Fibroblast of skin of scalp (primary cell): ENCODE data around the gene PPP1R27.

Experiments used
- DNase-seq: peaks from one replicate; pipeline ENCODE4 v3.0.0-alpha.2; 2013

Gene PPP1R27

GRCh38 chr17:81819708-81820107 is 15.1 kb downstream of the PPP1R27 start:
- no peak for DNase-seq

DNA sequence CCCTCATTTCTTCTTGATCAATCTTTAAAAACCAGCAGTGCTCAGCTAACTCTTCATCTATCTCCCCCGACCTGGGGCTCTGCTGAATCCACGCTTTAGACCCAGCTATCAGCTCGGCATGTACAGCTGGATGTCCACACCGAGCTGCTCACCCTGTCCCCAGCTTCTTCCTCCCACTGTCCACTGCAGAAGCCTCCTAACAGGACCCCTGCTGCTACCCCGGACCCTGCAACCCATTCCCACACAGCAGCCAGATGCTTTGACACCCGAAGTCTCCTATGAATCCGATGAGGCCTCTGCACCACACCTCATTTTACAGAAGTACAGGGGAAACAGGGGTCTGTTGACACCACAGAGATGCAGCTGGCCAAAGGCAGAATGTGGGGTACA is 17.1 kb downstream of the PPP1R27 start:
- no peak for DNase-seq

DNA sequence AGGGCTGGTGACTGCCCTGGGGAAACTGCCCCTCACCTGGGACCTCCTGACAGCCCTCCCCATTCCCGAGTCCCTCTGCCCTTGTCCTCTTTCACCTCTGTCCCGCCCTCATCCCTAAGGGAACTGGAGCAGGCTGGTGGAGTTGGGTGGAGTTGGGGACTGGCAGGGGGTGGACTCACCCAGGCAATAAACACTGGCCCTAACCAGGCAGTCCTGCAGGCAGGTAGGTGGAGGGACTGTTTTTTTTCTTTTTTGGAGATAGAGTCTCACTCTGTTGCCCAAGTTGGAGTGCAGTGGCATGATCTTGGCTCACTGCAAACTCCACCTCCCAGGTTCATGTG is 19.2 kb downstream of the PPP1R27 start:
- no peak for DNase-seq

DNA sequence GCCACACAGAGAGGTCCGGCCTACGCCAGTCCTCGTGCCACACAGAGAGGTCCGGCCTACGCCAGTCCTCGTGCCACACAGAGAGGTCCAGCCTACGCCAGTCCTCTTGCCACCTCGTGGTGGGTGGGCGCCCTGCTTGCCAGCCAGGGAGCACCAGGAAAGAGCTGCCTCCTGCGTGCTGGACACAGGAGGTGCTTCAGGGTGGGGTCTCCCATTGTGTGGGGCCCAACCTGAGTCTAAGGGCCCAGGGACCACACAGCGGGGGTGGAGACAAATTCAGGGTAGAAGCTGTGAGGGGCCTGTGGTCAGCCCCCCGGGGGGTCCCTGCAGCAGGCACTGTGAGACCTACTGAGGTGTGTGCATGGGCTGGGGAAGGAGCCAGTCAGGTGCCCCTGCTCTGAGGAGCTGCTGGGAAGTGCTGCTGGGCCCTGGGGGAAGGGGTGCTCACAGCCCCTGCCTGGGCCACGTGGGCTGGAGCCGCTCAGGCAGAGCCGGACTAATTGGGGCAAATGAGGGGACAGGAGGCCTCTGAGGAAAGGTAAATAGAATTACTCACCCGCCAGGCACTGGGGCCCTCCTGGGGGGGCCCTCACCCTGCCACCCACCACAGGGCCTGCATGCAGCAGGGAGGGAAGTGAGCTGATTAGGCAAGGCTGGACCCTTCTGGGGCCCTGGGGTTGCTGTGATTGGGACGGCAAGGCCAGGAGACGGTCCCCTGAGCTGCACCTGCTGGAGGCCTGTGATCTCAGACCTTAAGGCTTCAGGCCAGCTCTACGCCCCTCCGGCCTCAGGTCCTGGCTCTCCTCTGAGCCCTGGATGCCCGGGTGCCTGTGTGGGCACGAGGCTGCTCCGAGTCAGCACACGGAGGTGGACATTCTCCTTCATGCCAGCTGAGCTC is 19.9 kb downstream of the PPP1R27 start:
- no peak for DNase-seq

GRCh38 chr17:81813861-81814683 is 20.8 kb downstream of the PPP1R27 start:
- no peak for DNase-seq

DNA sequence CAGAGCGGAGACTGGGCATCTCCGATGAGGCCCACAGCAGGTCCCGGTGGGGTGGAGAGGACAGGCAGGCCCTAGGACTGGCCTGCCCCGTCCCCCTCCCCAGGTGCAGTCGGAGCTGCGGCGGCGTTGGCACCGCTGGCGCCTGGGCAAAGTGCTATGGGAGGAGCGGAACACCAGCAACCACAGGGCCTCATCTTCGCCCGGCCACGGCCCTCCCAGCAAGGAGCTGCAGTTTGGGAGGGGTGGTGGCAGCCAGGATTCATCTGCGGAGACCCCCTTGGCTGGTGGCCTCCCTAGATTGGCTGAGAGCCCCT is 21.5 kb downstream of the PPP1R27 start:
- no peak for DNase-seq

- no peak for DNase-seq
Observed at GRCh38 chr17:81812571-81813370, 22.1 kb downstream of the PPP1R27 start.

DNA sequence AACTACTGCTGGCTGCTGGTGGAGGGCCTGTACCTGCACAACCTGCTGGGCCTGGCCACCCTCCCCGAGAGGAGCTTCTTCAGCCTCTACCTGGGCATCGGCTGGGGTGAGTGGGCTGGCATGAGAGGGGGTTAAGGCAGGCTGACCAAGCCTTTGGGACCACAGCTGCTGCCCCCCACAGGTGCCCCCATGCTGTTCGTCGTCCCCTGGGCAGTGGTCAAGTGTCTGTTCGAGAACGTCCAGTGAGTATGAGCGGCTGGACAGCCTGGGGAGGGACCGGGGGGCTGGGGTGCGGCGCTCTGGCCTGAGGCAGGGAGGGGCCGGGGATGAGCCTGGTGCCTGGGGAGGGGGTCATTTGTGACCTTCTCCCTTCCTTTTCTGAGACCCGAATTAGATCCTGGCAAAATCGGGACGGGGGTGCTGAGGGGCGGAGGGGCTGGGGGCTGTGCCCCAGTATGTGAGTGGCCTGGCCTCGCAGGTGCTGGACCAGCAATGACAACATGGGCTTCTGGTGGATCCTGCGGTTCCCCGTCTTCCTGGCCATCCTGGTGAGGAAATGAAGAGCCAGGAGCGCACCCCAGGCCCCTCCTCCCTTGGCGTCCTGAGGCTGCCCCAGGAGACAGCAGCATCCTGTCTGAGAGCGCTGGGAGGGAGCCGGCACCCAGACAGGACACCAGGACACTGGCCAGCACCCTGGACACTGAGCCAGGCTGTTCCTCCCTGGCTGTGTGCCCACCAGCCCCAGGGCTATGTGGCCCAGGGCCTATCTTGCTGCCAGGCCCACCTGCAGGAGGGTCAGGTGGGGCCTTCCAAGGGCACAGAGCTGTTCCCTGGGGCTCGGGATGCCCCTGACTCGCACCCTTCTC is 22.9 kb downstream of the PPP1R27 start:
- no peak for DNase-seq

GRCh38 chr17:81810892-81811704 is 23.8 kb downstream of the PPP1R27 start:
- DNase-seq: no peak

DNA sequence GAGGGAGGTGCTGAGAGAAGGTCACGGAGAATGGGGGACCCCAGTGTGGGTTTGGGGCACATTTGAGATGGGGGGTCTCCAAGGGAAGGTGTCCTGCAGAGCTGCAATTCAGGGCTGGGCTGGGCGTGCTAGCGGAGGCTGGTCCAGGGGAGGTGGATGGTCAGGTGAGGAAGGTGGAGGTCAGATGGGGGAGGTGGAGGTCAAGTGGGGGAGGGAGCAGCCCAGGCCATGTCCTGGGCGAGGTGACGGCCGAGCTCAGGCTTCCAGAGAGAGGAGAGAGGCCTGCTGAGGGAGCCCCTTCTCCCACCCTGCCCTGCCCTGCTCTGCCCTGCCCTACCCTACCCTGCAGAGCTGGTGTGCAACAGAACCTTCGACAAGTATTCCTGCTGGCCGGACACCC is 24.4 kb downstream of the PPP1R27 start:
- no peak for DNase-seq

DNA sequence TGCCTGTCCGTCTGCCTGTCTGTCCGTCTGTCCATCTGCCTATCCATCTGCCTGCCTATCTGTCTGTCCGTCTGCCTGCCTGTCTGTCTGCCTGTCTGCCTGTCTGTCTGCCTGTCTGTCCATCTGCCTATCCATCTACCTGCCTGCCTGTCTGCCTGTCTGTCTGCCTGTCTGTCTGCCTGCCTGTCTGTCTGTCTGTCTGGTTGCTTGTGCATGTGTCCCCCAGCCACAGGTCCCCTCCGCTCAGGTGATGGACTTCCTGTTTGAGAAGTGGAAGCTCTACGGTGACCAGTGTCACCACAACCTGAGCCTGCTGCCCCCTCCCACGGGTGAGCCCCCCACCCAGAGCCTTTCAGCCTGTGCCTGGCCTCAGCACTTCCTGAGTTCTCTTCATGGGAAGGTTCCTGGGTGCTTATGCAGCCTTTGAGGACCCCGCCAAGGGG is 25.3 kb downstream of the PPP1R27 start:
- no peak for DNase-seq

- no peak for DNase-seq
Observed at GRCh38 chr17:81808778-81809555, 25.9 kb downstream of the PPP1R27 start.

GRCh38 chr17:81807839-81808238 is 27.0 kb downstream of the PPP1R27 start:
- no peak for DNase-seq

DNA sequence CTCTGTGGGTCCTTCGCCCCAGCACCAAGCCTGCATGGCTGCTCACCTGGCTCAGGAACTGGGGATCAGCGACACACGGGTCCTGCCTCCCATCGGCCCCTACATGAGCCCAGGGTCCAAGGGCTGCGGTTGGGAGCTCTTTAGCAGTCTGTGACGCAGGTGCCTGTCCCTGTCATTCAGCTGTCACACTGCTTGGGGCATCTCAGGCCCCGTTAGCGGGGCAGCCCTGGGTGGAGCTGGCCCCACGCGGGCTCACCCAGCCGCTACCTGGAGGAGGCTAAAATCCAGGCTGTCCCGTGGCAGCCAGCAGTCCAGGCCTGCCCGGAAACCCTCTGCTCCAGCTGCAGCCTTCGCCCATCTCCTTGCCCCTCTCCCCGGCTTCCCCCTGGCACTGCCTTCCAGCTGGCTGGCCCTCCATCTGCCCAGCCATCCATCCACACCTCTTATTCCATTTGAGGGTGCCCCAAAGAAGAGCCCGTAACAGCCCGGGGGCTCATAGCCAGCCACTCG is 27.6 kb downstream of the PPP1R27 start:
- no peak for DNase-seq

GRCh38 chr17:81806461-81807209 is 28.2 kb downstream of the PPP1R27 start:
- DNase-seq: no peak

DNA sequence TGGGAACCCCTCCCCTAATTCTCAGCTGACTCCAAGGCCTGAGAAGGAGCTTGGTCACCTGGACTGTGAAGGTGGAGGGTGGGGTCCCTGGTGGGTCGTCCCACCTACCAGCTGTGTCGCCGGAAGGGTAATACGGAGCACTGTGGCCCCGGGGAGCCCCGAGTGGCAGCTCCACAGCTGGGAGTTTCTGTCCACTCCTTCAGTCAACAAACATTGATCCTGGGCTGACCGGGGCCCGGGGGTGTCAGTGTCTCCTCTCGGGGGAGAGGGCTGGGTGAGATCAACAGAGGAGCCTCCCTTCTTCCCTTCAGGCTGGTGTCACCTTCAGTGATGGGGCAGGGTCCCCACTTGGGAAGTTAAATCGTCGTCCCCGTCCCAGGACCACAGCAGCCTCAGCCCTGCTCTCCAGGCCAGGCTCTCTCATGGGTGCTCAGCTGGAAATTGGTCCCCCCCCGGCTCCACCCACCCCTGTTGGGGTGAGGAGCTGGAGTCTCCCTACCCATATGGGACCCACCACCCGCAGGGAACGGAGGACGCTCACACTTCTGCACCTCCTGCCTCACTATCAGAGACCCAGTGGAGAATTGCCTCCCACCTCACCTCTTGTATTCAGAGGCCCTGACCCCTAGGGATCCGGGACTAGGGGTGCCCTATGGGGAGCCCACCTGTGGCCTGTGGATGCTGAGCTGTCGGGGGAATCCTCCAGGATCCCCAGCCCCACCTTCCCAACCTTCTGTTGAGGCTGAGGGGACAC is 29.0 kb downstream of the PPP1R27 start:
- no peak for DNase-seq

GRCh38 chr17:81804559-81805399 is 30.1 kb downstream of the PPP1R27 start:
- DNase-seq: no peak
